Testis (tissue), 2 donors: Measurements from ENCODE around the gene FASLG.

Experiments
- CTCF ChIP-seq, 3 experiments: fragments of 450-650 bp in 2 of 3; fragments of 200-600 bp in 1 of 3; sonication (generic) in 1 of 3; IDR thresholded peaks; one replicate each; pipeline ENCODE4 v1.5.1; 2016 to 2019; ENCODE audit warnings: antibody characterized with exemption in 3 of 3, mild to moderate bottlenecking in 2 of 3, moderate library complexity in 1 of 3
- POLR2A ChIP-seq: fragments of 450-650 bp; IDR thresholded peaks from one replicate; pipeline ENCODE4 v1.6.1; 2017; ENCODE audit warnings: antibody characterized with exemption, mild to moderate bottlenecking, moderate library complexity

- no peak for TF ChIP-seq CTCF (IDR thresholded peaks at IDR 0.05)
- no peak for TF ChIP-seq POLR2A
Observed at GRCh38 chr1:172641492-172641891, 17.4 kb upstream of the FASLG start.
